Measurements from ENCODE around the gene RUSF1.
"Not testable (repeated sequence)": the region's sequence is repeated elsewhere in the genome, so short reads cannot be mapped to it uniquely, and the experiment has no call there.

Gene RUSF1

DNA sequence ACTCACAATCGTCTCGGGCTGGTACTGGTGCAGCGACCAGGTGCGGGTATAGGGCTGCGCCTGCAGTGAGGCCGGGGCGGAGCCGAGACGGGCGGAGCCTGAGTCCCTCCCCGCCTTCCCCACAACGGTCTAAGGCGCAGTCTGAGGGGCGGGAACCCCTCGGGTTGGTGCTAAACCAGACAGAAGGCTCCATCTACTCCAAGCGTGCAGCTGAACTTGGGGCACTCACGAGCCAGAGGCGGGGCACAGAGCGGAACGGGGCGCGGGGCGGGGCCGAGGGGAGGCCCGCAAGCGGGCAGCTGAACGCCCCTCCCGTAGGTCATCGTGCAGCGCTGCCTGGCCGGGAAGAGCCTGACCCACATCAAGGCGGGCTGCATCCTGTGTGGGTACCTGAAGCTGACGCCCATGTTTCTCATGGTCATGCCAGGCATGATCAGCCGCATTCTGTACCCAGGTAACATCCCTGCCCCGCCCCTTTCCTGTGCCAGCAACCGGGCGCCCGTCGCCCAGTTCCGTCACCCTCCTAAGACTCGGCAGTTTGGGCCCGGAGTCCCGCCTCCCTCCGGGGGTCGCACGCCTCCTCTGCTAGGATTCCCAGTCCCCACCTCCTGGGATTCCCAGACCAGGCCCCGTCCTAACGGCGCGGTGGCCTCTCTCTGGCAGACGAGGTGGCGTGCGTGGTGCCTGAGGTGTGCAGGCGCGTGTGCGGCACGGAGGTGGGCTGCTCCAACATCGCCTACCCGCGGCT, 20.3 kb downstream of the RUSF1 start:
- in situ Hi-C loops (cut with MboI; ENCODE audit: low sequenced_read_pairs), result no loop called here

DNA sequence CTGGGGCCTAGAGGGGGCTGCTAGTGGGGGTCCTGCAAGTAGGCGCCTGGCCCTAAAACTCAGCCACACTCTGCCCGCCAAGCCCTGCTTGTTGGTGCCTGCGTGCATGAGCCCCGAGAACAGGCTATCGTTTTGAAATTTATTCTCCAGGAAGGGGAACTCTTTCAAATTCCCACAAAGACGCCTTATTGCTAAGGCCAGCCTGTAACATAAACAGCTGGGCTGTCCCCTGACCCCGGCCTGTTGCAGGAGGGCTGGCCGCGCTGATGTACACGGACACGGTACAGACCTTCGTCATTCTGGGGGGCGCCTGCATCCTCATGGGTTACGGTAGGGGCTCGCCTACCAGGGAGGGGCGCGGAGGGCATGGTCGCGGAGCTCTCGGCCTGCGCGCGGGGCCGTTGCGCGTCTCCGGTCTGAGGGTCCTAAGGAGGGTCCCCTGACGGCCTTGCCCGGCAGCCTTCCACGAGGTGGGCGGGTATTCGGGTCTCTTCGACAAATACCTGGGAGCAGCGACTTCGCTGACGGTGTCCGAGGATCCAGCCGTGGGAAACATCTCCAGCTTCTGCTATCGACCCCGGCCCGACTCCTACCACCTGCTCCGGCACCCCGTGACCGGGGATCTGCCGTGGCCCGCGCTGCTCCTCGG, 21.0 kb downstream of the RUSF1 start:
- in situ Hi-C loops (cut with MboI; ENCODE audit: low sequenced_read_pairs), result no loop called here

DNA sequence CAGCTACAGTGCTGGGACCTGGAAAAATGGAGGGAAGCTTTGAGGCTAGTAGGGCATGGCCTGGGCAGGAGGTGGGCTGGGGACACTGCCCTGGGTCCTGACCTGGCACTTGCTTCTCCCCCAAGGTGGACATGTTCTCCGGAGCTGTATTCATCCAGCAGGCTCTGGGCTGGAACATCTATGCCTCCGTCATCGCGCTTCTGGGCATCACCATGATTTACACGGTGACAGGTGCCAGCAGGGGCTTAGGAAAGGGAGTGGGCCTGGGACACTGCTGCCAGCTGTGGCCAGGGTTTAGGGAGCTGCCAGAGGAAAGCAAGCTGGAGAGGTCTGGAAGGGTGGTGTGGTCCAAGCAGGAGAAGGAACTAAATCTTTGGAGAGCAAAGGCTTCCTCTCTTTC, 22.1 kb downstream of the RUSF1 start:
- in situ Hi-C loops (cut with MboI; ENCODE audit: low sequenced_read_pairs), result no loop called here

DNA sequence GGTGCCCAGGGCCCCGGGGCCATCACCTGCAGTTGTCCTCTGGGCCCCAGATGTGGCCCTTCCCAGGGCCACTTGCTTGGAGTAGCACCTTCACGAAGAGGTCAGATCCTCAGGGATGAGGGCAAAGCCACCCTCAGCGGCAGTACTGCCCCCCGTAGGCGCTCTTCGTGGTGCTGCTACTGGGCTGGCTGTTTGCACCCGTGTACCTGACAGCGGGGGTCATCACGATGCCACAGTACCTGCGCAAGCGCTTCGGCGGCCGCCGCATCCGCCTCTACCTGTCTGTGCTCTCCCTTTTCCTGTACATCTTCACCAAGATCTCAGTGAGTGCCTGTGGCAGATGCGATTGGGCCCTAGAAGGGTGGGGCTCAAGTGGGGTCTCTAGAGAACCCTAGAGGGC, 22.6 kb downstream of the RUSF1 start:
- in situ Hi-C loops (cut with MboI; ENCODE audit: low sequenced_read_pairs), result no loop called here

DNA sequence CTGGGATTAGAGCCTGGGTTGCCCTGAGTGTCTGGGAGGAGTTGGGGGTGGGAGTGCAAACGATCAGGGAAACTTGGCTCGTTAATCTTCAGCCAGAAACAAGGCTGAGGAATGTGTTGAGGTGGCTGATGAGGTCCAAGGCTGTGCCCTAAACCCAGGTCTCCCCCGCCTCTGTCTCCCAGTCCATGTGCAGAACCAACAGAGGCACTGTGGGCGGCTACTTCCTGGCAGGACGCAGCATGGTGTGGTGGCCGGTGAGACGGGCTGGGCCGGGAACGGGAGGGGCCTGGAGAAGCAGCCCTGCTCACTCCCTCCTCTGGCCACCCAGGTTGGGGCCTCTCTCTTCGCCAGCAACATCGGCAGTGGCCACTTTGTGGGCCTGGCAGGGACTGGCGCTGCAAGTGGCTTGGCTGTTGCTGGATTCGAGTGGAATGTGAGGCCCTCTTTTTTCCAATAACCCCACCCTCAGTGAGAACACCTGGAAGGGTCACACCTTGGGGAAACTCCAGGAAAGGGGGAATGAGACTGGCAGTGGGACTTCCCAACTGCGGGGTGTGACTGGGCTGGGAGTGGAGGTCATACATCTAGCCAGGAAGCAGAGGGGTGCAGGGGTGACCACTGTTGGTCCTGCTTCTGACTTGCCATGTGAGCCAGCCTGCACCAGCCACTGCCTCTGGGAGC, 23.6 kb downstream of the RUSF1 start:
- in situ Hi-C loops (cut with MboI; ENCODE audit: low sequenced_read_pairs), result no loop called here

DNA sequence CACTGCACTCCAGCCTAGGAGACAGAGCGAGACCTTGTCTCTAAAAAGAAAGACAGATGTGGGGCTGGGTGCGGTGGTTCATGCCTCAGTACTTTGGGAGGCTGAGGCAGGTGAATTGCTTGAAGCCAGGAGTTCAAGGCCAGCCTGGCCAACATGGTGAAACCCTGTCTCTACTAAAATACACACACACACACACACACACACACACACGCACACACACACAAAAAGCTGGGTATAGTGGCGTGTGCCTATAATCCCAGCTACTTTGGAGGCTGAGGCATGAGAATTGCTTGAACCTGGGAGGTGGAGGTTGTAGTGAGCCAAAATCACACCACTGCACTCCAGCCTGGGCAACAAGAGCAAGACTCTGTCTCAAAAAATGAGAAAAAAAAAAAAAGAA, 24.1 kb downstream of the RUSF1 start:
- in situ Hi-C loops (cut with MboI; ENCODE audit: low sequenced_read_pairs), result not testable (repeated sequence)

DNA sequence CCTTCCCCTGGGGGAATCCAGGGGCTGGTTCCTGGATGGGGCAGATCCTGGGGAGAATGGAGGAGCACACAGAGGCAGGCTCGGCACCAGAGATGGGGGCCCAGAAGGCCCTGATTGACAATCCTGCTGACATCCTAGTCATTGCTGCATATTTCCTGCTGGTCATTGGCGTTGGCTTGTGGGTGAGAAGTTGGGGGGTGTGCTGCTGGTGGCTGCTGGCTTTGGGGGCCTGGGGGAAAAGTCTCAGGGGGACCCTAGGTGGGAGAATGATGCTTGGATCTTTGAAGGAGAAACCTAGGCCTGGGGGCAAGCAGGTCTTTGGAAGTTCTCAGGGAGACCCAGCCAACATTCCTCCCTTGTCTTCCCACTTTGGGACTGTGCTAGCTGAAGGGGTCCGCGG, 25.1 kb downstream of the RUSF1 start, which contains the start of gene SLC5A2:
Gene SLC5A2 (plus strand): TSS at position 43 of the 400 bp plus-strand sequence. CDS start 14 bp downstream, at position 57.
- in situ Hi-C loops (cut with MboI; ENCODE audit: low sequenced_read_pairs), result no loop called here

DNA sequence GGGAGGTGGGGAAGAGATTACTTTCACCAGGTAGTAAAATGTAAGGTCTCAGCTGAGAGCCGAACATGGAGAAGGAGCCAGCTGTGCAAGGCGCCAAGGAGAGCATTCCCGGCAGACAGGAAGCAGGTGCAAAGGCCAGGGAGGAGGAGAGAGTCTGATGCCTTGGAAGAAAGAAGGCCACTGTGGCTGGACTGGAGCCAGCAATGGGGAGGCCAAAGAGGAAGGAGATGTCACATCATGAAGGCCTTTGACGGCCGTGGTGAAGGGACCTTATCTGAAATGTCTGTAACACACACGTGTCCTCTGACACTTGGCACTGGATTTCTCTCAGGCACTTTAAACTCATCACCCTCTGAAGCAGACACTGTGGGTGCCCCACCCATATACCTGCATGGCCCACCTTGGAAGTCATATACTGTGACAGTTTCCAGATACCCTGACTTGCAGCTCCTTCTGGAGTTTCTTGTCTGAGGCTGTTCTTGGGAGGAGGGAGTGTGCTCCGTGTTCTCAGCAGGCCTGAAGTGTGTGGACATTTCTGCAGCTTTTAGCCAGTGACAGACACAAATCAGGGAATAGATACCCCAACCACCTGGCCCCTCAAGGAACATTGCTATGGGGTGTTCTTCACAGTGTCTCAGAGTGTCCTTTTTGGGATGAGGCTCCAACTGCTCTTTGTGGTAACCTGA, 27.2 kb downstream of the RUSF1 start:
- in situ Hi-C loops (cut with MboI; ENCODE audit: low sequenced_read_pairs), result no loop called here

DNA sequence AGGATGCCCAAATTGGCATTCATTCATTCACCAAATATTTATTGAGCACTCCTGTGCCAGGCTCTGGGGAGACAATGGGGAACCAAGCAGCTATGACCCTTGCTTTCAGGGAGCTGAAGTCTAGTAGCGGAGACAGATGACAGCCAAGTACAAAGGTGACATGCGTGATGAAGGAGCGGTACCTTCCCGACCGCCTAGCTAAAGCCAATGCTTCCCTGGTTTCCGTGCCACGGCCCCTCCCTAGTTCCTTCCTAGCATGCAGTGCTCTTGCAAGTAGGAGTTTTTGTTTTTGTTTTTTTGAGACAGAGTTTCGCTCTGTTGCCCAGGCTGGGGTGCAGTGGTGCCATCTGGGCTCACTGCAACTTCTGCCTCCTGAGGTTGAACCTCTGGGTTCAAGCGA, 28.4 kb downstream of the RUSF1 start:
- in situ Hi-C loops (cut with MboI; ENCODE audit: low sequenced_read_pairs), result no loop called here

DNA sequence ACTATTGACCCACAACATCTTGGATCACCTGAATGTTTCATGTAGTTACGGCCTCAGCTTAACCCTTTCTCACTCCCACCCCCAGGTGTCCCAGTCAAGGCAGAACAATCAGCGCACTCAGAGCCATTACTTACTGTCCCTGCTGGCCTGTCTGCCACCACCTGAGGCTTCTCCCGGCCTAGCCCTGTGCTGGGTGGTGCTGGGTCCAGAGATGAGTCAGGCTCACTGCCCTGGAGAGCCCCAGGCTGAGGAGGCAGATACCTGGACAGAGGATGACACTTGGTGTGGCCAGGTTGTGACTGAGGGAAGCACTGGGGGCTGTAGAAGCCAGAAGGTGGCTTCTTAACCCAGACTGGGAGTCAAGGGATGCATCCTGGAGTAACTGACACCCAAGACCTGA, 29.2 kb downstream of the RUSF1 start:
- in situ Hi-C loops (cut with MboI; ENCODE audit: low sequenced_read_pairs), result no loop called here

DNA sequence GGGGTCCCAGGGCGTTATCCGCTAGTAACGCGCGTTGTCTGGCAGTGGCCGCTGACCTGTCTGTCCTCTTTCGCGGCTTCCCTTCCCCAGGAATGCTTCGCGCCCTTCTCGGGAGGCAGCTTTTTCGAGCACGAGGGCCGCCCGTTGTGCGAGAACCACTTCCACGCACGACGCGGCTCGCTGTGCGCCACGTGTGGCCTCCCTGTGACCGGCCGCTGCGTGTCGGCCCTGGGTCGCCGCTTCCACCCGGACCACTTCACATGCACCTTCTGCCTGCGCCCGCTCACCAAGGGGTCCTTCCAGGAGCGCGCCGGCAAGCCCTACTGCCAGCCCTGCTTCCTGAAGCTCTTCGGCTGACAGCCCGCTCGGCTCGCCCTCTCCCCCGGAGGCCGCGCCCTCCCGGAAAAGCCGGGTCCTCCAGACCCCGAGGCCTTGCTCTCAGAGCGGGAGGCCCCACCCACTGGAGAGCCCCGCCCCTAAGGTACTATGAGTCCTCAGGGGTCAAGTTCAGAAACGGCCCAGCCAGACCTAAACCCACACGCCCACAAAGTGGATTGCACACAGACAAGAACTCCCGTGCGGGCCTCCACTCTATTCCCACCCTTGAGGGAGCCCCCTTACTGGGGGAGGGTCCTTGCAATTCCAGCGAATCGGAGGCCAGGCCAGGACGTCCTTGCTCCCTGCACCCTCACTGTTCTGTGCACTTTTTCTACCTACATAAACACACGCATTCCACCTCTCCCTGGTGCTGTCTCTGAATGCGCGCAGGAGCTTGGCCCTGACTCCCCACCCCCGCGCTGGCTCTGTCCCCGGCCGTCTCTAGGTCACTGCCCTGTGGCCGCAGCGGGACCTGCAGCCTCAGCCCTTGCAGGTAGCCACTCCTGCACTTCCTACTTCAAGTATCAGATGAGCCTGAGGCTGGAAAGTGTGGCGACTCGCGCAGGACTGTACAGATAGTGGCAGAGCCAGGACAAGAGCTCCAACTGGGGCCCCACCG, 30.7 kb downstream of the RUSF1 start:
- in situ Hi-C loops (cut with MboI; ENCODE audit: low sequenced_read_pairs), result no loop called here

DNA sequence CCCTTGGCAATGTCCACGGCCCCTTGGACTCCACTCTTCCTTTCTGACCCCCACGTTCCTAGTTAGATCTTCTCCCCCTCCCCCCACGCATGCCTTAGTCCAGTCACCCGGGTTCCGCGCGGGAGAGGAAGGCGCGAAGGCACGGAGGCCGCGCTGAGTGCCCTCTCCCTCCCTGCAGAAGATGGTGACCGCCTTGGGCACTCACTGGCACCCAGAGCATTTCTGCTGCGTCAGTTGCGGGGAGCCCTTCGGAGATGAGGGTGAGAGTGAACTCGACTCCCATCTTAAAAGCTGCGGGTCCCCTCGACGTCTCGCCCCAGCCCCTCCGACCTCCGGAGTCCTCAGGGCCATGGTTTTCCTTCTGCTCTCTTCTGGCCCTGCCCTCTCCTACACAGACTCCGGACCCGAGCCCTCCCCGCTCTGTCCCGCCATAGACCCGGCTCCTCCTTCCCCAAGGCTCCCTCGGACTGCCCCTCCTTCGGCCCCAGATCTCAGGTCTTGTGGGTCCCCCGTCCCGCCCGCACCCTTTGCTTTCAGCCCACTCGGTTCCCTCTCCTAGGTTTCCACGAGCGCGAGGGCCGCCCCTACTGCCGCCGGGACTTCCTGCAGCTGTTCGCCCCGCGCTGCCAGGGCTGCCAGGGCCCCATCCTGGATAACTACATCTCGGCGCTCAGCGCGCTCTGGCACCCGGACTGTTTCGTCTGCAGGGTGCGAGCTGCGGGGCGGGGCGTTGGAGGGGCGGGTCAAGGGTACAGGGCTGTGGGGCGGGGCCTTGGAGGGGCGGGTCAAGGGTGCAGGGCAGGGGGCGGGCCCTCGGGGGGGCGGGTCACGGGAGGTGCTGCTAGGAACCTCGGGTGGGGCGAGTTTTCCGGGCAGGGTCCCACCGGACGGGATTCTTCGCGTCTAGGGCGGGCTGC, 31.6 kb downstream of the RUSF1 start:
- in situ Hi-C loops (cut with MboI; ENCODE audit: low sequenced_read_pairs), result no loop called here

DNA sequence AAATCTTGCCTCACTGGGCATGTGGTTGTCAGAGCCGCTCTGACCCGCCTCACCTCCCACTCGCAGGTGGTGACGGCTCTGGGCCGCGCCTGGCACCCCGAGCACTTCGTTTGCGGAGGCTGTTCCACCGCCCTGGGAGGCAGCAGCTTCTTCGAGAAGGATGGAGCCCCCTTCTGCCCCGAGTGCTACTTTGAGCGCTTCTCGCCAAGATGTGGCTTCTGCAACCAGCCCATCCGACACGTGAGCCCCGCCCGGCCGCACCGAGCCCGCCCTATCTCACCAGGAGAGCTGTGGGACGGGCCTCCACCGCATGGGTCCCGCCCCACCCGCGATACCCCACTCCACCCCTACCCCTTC, 32.3 kb downstream of the RUSF1 start:
- in situ Hi-C loops (cut with MboI; ENCODE audit: low sequenced_read_pairs), result no loop called here

DNA sequence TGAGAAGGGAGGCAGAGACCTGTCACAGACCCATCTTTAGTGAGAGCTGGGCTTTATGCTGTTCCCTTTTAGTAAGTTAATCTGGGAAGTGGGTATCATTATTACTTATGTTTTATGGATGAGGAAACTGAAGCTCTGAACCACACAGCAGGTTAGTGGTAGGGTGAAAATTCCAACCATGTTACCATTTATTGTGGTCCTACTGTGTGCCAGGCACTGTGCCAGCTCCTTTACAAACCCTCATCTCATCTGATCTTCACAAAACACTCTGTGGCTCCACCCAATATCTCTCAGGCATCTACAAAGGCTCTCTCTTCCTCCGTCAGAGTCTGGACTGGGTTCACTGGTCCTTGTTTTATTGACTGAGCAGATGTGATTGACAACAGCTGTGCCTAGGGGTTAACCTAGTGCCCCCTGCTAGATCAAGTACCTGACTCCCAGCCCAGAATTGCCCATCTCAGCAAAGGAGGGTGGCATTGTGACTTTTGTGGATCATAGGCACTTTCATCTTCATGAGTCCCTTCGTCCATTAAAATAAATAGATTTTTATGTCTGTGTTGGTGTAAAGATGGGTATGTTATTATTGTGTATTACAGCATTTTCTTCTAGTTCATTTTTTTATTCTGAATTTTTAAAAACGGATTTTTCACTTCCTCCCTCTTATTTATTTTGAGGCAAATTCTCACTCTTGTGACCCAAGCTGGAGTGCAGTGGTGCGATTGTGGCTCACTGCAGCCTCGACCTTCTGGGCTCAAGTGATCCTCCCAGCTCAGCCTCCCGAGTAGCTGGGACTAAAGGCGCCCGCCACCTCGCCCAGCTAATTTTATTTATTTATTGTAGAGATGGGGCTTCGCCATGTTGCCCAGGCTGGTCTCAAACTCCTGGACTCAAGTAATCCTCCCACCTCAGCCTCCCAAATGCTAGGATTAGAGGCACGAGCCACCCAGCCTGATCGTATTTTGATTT, 33.1 kb downstream of the RUSF1 start:
- in situ Hi-C loops (cut with MboI; ENCODE audit: low sequenced_read_pairs), result loop anchor here (25.0 kb wide), 2 partner anchors 387 to 488 kb away; partner anchors contain the start of genes HSD3B7 and ZNF267

DNA sequence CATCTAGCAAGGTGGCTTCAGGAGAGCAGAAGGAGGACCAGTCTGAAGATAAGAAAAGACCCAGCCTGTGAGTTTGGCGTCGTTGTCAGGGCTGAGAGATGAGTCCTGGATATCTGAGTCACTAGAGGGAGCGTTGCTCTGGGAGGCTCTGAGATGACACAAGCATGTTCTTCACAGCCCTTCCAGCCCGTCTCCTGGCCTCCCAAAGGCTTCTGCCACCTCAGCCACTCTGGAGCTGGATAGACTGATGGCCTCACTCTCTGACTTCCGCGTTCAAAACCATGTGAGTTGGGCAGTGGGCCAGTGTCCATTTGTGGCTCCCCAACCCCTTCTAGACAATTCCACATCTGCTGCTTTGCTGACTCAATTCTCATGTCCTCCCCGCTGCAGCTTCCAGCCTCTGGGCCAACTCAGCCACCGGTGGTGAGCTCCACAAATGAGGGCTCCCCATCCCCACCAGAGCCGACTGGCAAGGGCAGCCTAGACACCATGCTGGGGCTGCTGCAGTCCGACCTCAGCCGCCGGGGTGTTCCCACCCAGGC, 33.9 kb downstream of the RUSF1 start:
- in situ Hi-C loops (cut with MboI; ENCODE audit: low sequenced_read_pairs), result loop anchor here (25.0 kb wide), 2 partner anchors 388 to 487 kb away; partner anchors contain the start of genes HSD3B7 and ZNF267

DNA sequence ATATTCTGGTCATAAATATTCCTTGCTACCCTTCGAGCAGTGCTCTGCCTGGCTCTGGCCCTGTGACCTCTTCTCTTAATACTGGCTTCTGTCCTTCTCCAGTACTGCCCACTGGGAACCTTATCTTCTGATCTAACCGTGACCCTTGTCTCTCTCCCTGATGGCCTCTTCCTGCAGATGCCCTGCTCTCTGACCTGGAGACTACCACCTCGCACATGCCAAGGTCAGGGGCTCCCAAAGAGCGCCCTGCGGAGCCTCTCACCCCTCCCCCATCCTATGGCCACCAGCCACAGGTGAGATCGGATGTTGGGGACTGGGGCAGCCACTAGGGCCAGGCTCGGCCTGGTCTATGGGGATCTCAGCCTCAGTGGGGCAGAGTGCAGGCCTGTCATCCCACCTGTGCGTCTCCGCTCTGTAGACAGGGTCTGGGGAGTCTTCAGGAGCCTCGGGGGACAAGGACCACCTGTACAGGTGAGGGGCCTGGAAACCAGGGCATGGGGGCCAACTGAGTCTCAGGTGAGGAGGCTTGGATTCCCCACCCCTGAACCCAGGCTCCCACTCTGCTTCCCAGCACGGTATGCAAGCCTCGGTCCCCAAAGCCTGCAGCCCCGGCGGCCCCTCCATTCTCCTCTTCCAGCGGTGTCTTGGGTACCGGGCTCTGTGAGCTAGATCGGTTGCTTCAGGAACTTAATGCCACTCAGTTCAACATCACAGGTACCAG, 34.8 kb downstream of the RUSF1 start:
- in situ Hi-C loops (cut with MboI; ENCODE audit: low sequenced_read_pairs), result loop anchor here (25.0 kb wide), 2 partner anchors 389 to 486 kb away; partner anchors contain the start of genes HSD3B7 and ZNF267

DNA sequence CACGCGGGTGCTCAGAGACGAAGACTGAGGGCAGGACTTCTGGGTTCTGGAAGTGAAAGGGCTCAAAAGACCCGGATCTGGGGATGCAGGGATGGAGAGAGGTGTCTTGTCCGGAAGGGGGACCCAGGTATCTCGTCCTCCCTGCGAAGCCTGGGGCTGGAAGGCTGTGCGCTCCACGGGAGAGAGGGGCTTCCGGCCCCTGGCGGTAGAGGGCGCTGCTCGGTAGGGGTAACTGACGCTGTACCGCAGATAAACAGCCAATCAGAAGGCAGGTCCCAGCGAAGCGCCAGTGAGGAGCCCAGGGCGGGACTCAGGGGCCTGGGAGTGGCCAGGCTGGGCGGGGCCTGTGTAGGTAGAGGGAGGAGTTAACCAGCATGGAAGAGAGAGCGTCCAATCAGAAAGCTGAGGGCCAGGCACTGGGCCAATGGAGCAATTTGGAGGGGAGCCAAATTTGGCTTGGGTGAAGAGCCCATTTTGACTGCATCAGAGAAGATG, 35.4 kb downstream of the RUSF1 start:
- in situ Hi-C loops (cut with MboI; ENCODE audit: low sequenced_read_pairs), result loop anchor here (25.0 kb wide), 2 partner anchors 390 to 485 kb away; partner anchors contain the start of genes HSD3B7 and ZNF267
